ENCODE data around the gene CA12.
A peak's percentile ranks its signal among the peaks of the same experiment; 100 is the strongest.
"Not testable (repeated sequence)": the region's sequence is repeated elsewhere in the genome, so short reads cannot be mapped to it uniquely, and the experiment has no call there.

CA12 gene

GRCh38 chr15:63357061-63357460 lies 24.6 kb downstream of the CA12 start:
- DNase-seq (ENCODE audit: low read depth) = no peak

GRCh38 chr15:63354821-63355650 lies 26.6 kb downstream of the CA12 start:
- no peak for DNase-seq (ENCODE audit: low read depth)

GRCh38 chr15:63353887-63354286 lies 27.8 kb downstream of the CA12 start:
- DNase-seq (ENCODE audit: low read depth) = no peak

GRCh38 chr15:63353261-63353660 lies 28.4 kb downstream of the CA12 start:
- no peak for DNase-seq (ENCODE audit: low read depth)

- DNase-seq (ENCODE audit: low read depth) = no peak
Measured at GRCh38 chr15:63352808-63353207, 28.8 kb downstream of the CA12 start.

- DNase-seq (ENCODE audit: low read depth) = no peak
Measured at GRCh38 chr15:63351170-63351569, 30.5 kb downstream of the CA12 start.

- DNase-seq (ENCODE audit: low read depth) = peak; percentile 62
Measured at GRCh38 chr15:63350178-63350621, 31.4 kb downstream of the CA12 start.

GRCh38 chr15:63349621-63350020 lies 32.0 kb downstream of the CA12 start:
- no peak for DNase-seq (ENCODE audit: low read depth)

- DNase-seq (ENCODE audit: low read depth) = no peak
Measured at GRCh38 chr15:63349156-63349555, 32.5 kb downstream of the CA12 start.

GRCh38 chr15:63348392-63348791 lies 33.3 kb downstream of the CA12 start:
- peak; percentile 79 for DNase-seq (ENCODE audit: low read depth)

GRCh38 chr15:63347074-63347857 lies 34.4 kb downstream of the CA12 start:
- peak; percentile 52 for DNase-seq (ENCODE audit: low read depth)

- DNase-seq (ENCODE audit: low read depth) = no peak
Measured at GRCh38 chr15:63345391-63345752, 36.3 kb downstream of the CA12 start.

GRCh38 chr15:63344731-63345390 lies 36.8 kb downstream of the CA12 start:
- DNase-seq (ENCODE audit: low read depth) = no peak

- not testable (repeated sequence) for DNase-seq (ENCODE audit: low read depth)
Measured at GRCh38 chr15:63342996-63343562, 38.6 kb downstream of the CA12 start.

GRCh38 chr15:63341898-63342297 lies 39.7 kb downstream of the CA12 start:
- DNase-seq (ENCODE audit: low read depth) = no peak

GRCh38 chr15:63340878-63341277 lies 40.8 kb downstream of the CA12 start:
- DNase-seq (ENCODE audit: low read depth) = no peak

- no peak for DNase-seq (ENCODE audit: low read depth)
Measured at GRCh38 chr15:63340353-63340752, 41.3 kb downstream of the CA12 start.

GRCh38 chr15:63339836-63340235 lies 41.8 kb downstream of the CA12 start:
- no peak for DNase-seq (ENCODE audit: low read depth)

- no peak for DNase-seq (ENCODE audit: low read depth)
Measured at GRCh38 chr15:63339006-63339766, 42.5 kb downstream of the CA12 start.

- DNase-seq (ENCODE audit: low read depth) = peak; percentile 87
Measured at GRCh38 chr15:63338170-63338569, 43.5 kb downstream of the CA12 start.

- no peak for DNase-seq (ENCODE audit: low read depth)
Measured at GRCh38 chr15:63337046-63337445, 44.6 kb downstream of the CA12 start.

Data from fibroblast of gingiva (primary cell).